HCT116 (cell line): ENCODE results near the gene SLC24A3. TPM values are rescaled to one million over a fixed set of nuclear protein-coding genes. Genes with fewer than 3 reads are reported as not detected.
"Not testable (repeated sequence)": the region's sequence is repeated elsewhere in the genome, so short reads cannot be mapped to it uniquely, and the experiment has no call there.

Source experiments
- ATAC-seq: fragments of 200-7000 bp; cut with Tn5 transposase; 2 replicates; pipeline ENCODE4 v1.9.1; 2020; ENCODE audit warnings: mild to moderate bottlenecking, moderate library complexity
- BruUV-seq: library from RNA; stranded (reverse); fragments of 400-500 nt; replicated peaks from 2 replicates; lab custom pipeline; 2021; lab: Mats Ljungman, UMichigan
- CTCF ChIA-PET: fragments of 300-600 bp; sonication (Branson Sonifier 250); formaldehyde crosslinking; loops from one replicate; lab custom pipeline; 2021; ENCODE audit warnings: antibody characterized with exemption; lab: Charles Lee
- POLR2A ChIA-PET: fragments of 300-600, 350-600 bp; sonication (Branson Sonifier 250); formaldehyde crosslinking; loops from one replicate; lab custom pipeline; 2021; ENCODE audit warnings: antibody characterized with exemption; lab: Charles Lee
- RAD21 ChIA-PET, 2 experiments: fragments of 300-600 bp; sonication (Branson Sonifier 250); formaldehyde crosslinking; loops; one replicate each; lab custom pipeline; 2023; ENCODE audit warnings: low total read pairs in 2 of 2; ENCODE audit not compliant: uncharacterized antibody in 2 of 2, unreplicated experiment in 2 of 2, low non-redundant PET in 1 of 2; lab: Charles Lee
- DNase-seq: peaks from one replicate; pipeline ENCODE4 v3.0.0-alpha.2; 2010; ENCODE audit warnings: low read depth, low spot score
- H2AFZ ChIP-seq: fragments of 200-600 bp; shearing (Covaris generic), sonication (generic); 2 replicates; pipeline ENCODE4 v1.6.1; 2017; ENCODE audit warnings: low read depth, mixed run types, mixed read lengths, antibody characterized with exemption, low read length; ENCODE audit not compliant: poor library complexity, severe bottlenecking
- H3K27ac ChIP-seq: 2 replicates; pipeline ENCODE4 v1.5.1; 2012; ENCODE audit warnings: low read depth, low read length
- H3K27me3 ChIP-seq: fragments of 200-600 bp; sonication (generic); 2 replicates; pipeline ENCODE4 v1.6.1; 2016; ENCODE audit warnings: mixed run types, low read length, mixed read lengths; ENCODE audit not compliant: insufficient read depth
- H3K36me3 ChIP-seq, 2 experiments: fragments of 200-500 bp in 1 of 2; fragments of 200-600 bp in 1 of 2; sonication (Bioruptor generic) in 1 of 2; sonication (generic) in 1 of 2; 2 replicates each; pipeline versions ENCODE4 v1.5.1 to v1.6.1; 2014 to 2016; ENCODE audit warnings: low read length in 2 of 2, inconsistent platforms in 1 of 2, mixed read lengths in 1 of 2, mixed run types in 1 of 2; ENCODE audit not compliant: insufficient read depth in 2 of 2, control insufficient read depth in 1 of 2
- H3K4me1 ChIP-seq, 2 experiments: fragments of 200-600 bp in 1 of 2; sonication (generic) in 1 of 2; 2 replicates each; pipeline versions ENCODE4 v1.5.1 to v1.6.1; 2012 to 2017; ENCODE audit warnings: low read length in 2 of 2, inconsistent platforms in 1 of 2, mild to moderate bottlenecking in 1 of 2, mixed read lengths in 1 of 2, mixed run types in 1 of 2, moderate library complexity in 1 of 2; ENCODE audit not compliant: insufficient read depth in 2 of 2, control insufficient read depth in 1 of 2
- H3K4me2 ChIP-seq: fragments of 200-600 bp; sonication (generic); 2 replicates; pipeline ENCODE4 v1.6.1; 2017; ENCODE audit warnings: mixed run types, low read length, mixed read lengths
- H3K4me3 ChIP-seq, 2 experiments: fragments of 200-600 bp in 1 of 2; sonication (generic) in 1 of 2; replicated peaks in 1 of 2; 2 replicates each; pipeline ENCODE4 v1.5.1; 2011 to 2016; ENCODE audit warnings: low read length in 2 of 2, control low read depth in 1 of 2, low read depth in 1 of 2, mild to moderate bottlenecking in 1 of 2, mixed read lengths in 1 of 2, mixed run types in 1 of 2
- H3K79me2 ChIP-seq: fragments of 200-600 bp; sonication (generic); 2 replicates; pipeline ENCODE4 v1.6.1; 2017; ENCODE audit warnings: mild to moderate bottlenecking, mixed run types, low read length, moderate library complexity, mixed read lengths; ENCODE audit not compliant: insufficient read depth
- H3K9ac ChIP-seq: fragments of 200-600 bp; sonication (generic); 2 replicates; pipeline ENCODE4 v1.6.1; 2016; ENCODE audit warnings: low read length, mixed read lengths
- H3K9me2 ChIP-seq: fragments of 200-600 bp; sonication (generic), shearing (Covaris generic); 2 replicates; pipeline ENCODE4 v1.6.1; 2017; ENCODE audit warnings: mixed run types, mild to moderate bottlenecking, moderate library complexity; ENCODE audit not compliant: insufficient read depth
- H3K9me3 ChIP-seq, 2 experiments: fragments of 200-500 bp in 1 of 2; fragments of 200-600 bp in 1 of 2; sonication (Bioruptor generic) in 1 of 2; sonication (generic) in 1 of 2; 2 replicates each; pipeline ENCODE4 v1.6.1; 2014 to 2017; ENCODE audit warnings: low read length in 2 of 2, mixed read lengths in 2 of 2, inconsistent platforms in 1 of 2, low read depth in 1 of 2, mild to moderate bottlenecking in 1 of 2, mixed run types in 1 of 2, moderate library complexity in 1 of 2; ENCODE audit not compliant: control insufficient read depth in 1 of 2, insufficient read depth in 1 of 2
- H4K20me1 ChIP-seq: fragments of 200-600 bp; sonication (generic), shearing (Covaris generic); 2 replicates; pipeline ENCODE4 v1.6.1; 2017; ENCODE audit warnings: mixed run types, mild to moderate bottlenecking, moderate library complexity; ENCODE audit not compliant: insufficient read depth
- EZH2 ChIP-seq: fragments of 200-600 bp; sonication (generic); IDR thresholded peaks from 2 replicates; pipeline ENCODE4 v1.6.1; 2017; ENCODE audit warnings: antibody characterized with exemption, mixed run types
- RAD21 ChIP-seq: IDR thresholded peaks from 2 replicates; pipeline ENCODE4 v1.6.1; 2012; ENCODE audit warnings: low read depth, mild to moderate bottlenecking
- SP1 ChIP-seq: IDR thresholded peaks from 2 replicates; pipeline ENCODE4 v1.6.1; 2012; ENCODE audit warnings: low read depth
- SRF ChIP-seq: IDR thresholded peaks from 2 replicates; pipeline ENCODE4 v1.6.1; 2012; ENCODE audit warnings: low read depth
- intact Hi-C: fragments of 100-400 bp; cut with micrococcal nuclease; formaldehyde crosslinking; loops from 2 replicates; pipeline ENCODE4 v1.10.0; 2022
- total RNA-seq: library from RNA; stranded (reverse); gene quantifications from one replicate; pipeline ENCODE4 v1.2.1, GENCODE V29; 2021; ENCODE audit not compliant: unreplicated experiment
- TF ChIP-seq, protein P1 (sequence below): IDR thresholded peaks from 2 replicates; pipeline ENCODE4 v1.6.1; 2012

SLC24A3 gene
- total RNA-seq, 1 experiment from 2014 or later = not detected

DNA sequence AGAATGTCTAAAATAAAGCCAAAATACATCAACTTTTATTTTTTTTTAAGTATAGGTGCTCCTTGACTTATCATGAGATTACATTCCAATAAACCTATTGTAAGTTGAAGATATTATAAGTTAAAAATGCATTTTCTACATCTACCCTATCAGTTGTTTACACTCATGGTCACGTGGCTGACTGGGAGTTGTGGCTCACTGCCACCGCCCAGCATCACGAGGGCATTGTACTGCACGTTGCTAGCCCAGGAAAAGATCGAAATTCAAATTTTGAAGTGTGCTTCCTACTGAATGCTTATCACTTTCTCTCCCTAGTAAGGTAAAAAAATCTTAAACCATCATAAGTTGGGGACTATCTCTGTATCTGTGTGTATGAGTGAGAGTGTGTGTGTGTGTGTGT lies 419.0 kb downstream of the SLC24A3 start:
- CTCF ChIA-PET = no interaction called here
- RAD21 ChIA-PET = no interaction called here
- no peaks in the 10 kb centered on the region for H3K27me3 ChIP-seq
- TF ChIP-seq SP1 (no peak), SRF (no peak), EZH2 (no peak)
- no peaks in the 10 kb centered on the region for H3K4me1 ChIP-seq
- POLR2A ChIA-PET = no interaction called here
- H3K9me2 ChIP-seq = no peaks in the 10 kb centered on the region
- intact Hi-C loops = no loop called here
- no TSS peak for BruUV-seq
- DNase-seq = no peak
- no peak overlapping the region for H3K9ac ChIP-seq
- no peaks in the 10 kb centered on the region for H3K79me2 ChIP-seq
- no peak overlapping the region for H3K4me2 ChIP-seq
- H3K4me3 ChIP-seq = no peak overlapping the region
- H3K36me3 ChIP-seq = no peaks in the 10 kb centered on the region
- no peak overlapping the region for H3K27ac ChIP-seq
- H3K9me3 ChIP-seq = no peaks in the 10 kb centered on the region
- no peak for ATAC-seq
- H2AFZ ChIP-seq = no peak overlapping the region
- H4K20me1 ChIP-seq = no peaks in the 10 kb centered on the region

DNA sequence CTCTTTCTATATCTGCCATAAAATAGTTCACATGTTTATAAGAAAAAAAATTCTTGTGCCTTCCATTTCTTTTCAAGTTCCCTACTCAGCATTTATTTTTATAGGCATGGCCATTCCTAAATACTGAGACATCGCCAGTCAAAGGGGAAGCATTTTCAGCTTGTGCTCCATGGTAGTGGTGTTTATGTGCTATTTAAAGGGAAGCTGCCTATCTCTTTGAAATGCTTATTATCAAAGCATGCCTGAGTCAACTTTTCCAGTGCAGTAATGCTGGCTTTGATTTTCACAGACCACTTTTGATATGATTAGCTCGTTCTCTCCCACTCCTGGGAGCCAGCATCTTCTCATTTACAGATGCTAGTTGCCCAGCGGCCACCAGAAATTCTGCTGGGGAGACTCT lies 421.5 kb downstream of the SLC24A3 start:
- no peak overlapping the region for H3K4me2 ChIP-seq
- H3K79me2 ChIP-seq = no peaks in the 10 kb centered on the region
- no peak for ATAC-seq
- no peaks in the 10 kb centered on the region for H3K4me1 ChIP-seq
- no peak overlapping the region for H3K4me3 ChIP-seq
- H3K9me2 ChIP-seq = no peaks in the 10 kb centered on the region
- DNase-seq = no peak
- CTCF ChIA-PET = no interaction called here
- no peaks in the 10 kb centered on the region for H3K9me3 ChIP-seq
- H2AFZ ChIP-seq = no peak overlapping the region
- no peaks in the 10 kb centered on the region for H4K20me1 ChIP-seq
- no peaks in the 10 kb centered on the region for H3K27me3 ChIP-seq
- TF ChIP-seq RAD21 = no peak
- TF ChIP-seq, protein P1, sequence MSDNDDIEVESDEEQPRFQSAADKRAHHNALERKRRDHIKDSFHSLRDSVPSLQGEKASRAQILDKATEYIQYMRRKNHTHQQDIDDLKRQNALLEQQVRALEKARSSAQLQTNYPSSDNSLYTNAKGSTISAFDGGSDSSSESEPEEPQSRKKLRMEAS = no peak
- BruUV-seq = no TSS peak
- RAD21 ChIA-PET = no interaction called here
- intact Hi-C loops = no loop called here
- no peak overlapping the region for H3K27ac ChIP-seq
- no peaks in the 10 kb centered on the region for H3K36me3 ChIP-seq
- no peak overlapping the region for H3K9ac ChIP-seq
- POLR2A ChIA-PET = no interaction called here

DNA sequence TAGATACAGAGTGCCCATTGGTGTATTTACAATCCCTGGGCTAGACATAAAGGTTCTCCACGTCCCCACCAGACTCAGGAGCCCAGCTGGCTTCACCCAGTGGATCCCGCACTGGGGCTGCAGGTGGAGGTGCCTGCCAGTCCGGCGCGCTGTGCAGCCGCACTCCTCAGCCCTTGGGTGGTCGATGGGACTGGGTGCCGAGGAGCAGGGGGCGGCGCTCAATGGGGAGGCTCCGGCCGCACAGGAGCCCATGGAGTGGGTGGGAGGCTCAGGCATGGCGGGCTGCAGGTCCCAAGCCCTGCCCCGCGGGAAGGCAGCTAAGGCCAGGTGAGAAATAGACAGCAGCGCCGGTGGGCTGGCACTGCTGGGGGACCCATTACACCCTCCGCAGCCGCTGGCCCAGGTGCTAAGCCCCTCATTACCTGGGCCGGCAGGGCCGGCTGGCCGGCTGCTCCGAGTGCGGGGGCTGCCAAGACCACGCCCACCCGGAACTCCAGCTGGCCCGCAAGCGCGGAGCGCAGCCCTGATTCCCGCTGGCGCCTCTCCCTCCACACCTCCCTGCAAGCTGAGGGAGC lies 427.1 kb downstream of the SLC24A3 start:
- H3K27me3 ChIP-seq, H4K20me1 ChIP-seq, H3K4me3 ChIP-seq, ATAC-seq, H3K36me3 ChIP-seq, H2AFZ ChIP-seq, intact Hi-C loops, DNase-seq, POLR2A ChIA-PET, H3K9me2 ChIP-seq, RAD21 ChIA-PET, H3K79me2 ChIP-seq, H3K27ac ChIP-seq, BruUV-seq, H3K4me1 ChIP-seq, H3K9ac ChIP-seq, CTCF ChIA-PET, H3K9me3 ChIP-seq, H3K4me2 ChIP-seq: not testable (repeated sequence)
